ENCODE results near the gene FER.
A peak's percentile ranks its signal among the peaks of the same experiment; 100 is the strongest.

FER gene

DNA sequence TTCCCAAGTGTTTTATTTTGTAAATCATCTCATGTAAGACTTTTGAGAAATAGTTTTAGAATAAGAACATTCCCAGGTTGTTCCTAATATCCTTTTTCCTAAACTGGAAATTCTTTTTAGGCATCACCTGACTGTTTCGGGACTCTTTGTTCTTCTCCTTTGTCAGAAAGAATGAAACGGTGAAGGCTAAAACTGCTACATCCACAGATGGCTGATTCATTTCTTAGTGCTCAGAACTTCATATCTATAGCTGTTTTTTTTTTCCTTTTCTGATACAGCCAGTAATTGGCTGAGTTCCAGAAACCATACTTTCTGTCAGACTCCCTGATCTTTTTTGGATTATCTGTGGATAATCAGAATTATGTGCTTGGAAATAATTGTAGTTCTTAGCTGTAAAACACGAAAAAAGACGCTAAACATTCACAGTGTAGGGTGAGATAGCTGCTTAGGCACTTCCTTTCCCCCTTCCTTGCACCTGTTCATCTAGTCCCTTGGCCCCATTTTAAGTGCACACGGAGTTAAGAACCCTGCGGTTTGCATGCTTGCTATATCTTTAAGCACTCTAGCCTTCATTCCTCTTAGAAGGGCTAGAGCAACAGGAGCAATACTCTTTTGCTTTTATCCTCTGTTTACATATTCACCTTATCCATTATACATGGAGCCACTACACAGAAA, 378.2 kb downstream of the FER start:
- H3K36me3 ChIP-seq (replicated peaks), result no peaks in the 10 kb centered on the region
- no peak overlapping the region for H3K27ac ChIP-seq
- in situ Hi-C loops (cut with HindIII; ENCODE audit: low pct_ligation_motif_present, low sequenced_read_pairs), result no loop called here
- H3K27me3 ChIP-seq (replicated peaks), result no peaks in the 10 kb centered on the region
- TF ChIP-seq, protein P1, sequence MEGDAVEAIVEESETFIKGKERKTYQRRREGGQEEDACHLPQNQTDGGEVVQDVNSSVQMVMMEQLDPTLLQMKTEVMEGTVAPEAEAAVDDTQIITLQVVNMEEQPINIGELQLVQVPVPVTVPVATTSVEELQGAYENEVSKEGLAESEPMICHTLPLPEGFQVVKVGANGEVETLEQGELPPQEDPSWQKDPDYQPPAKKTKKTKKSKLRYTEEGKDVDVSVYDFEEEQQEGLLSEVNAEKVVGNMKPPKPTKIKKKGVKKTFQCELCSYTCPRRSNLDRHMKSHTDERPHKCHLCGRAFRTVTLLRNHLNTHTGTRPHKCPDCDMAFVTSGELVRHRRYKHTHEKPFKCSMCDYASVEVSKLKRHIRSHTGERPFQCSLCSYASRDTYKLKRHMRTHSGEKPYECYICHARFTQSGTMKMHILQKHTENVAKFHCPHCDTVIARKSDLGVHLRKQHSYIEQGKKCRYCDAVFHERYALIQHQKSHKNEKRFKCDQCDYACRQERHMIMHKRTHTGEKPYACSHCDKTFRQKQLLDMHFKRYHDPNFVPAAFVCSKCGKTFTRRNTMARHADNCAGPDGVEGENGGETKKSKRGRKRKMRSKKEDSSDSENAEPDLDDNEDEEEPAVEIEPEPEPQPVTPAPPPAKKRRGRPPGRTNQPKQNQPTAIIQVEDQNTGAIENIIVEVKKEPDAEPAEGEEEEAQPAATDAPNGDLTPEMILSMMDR (IDR thresholded peaks at IDR 0.05; ENCODE audit: low read depth, low read length, missing control alignments), result no peak
- no peak overlapping the region for H3K4me3 ChIP-seq (ENCODE audit: low read depth, low read length)
- no peak for DNase-seq

DNA sequence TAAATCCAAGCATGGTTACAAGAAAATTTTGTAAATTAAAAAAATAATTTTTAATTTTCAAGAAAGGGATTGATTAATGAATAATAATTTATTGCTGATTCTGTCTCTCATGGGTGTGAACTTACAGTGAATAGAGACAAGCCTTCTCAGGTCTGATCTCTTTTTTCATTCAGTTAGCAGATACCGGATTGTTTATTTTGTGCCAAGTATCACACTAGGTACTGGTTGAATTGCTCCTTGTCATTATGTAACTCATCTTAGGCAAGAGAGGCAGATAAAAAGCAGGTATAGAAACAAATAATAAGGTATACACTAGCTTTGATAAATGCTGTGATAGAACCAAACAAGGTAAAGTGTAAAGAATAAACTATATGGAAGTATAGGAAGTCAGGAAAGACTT, 378.8 kb downstream of the FER start:
- H3K27me3 ChIP-seq (replicated peaks), result no peaks in the 10 kb centered on the region
- in situ Hi-C loops (cut with HindIII; ENCODE audit: low pct_ligation_motif_present, low sequenced_read_pairs), result no loop called here
- H3K27ac ChIP-seq, result no peak overlapping the region
- DNase-seq, result no peak
- no peaks in the 10 kb centered on the region for H3K36me3 ChIP-seq (replicated peaks)
- no peak overlapping the region for H3K4me3 ChIP-seq (ENCODE audit: low read depth, low read length)
- TF ChIP-seq, protein P1 (IDR thresholded peaks at IDR 0.05; ENCODE audit: low read depth, low read length, missing control alignments), result no peak

- TF ChIP-seq, protein P1 (IDR thresholded peaks at IDR 0.05; ENCODE audit: low read depth, low read length, missing control alignments), result no peak
- in situ Hi-C loops (cut with HindIII; ENCODE audit: low pct_ligation_motif_present, low sequenced_read_pairs), result no loop called here
- H3K4me3 ChIP-seq (ENCODE audit: low read depth, low read length), result no peak overlapping the region
These were observed 389.2 kb downstream of the FER start for GRCh38 chr5:109136906-109137305.

GRCh38 chr5:109141222-109142200, 393.8 kb downstream of the FER start:
- TF ChIP-seq, protein P1 (IDR thresholded peaks at IDR 0.05; ENCODE audit: low read depth, low read length, missing control alignments), result peak; percentile 43
- H3K27me3 ChIP-seq (replicated peaks), result no peaks in the 10 kb centered on the region
- in situ Hi-C loops (cut with HindIII; ENCODE audit: low pct_ligation_motif_present, low sequenced_read_pairs), result no loop called here

More at GRCh38 chr5:109136906-109137305, 389.2 kb downstream of the FER start:
- H3K27me3 ChIP-seq (replicated peaks), result no peaks in the 10 kb centered on the region
- no peaks in the 10 kb centered on the region for H3K36me3 ChIP-seq (replicated peaks)
- no peak overlapping the region for H3K27ac ChIP-seq
- no peak for DNase-seq

DNA sequence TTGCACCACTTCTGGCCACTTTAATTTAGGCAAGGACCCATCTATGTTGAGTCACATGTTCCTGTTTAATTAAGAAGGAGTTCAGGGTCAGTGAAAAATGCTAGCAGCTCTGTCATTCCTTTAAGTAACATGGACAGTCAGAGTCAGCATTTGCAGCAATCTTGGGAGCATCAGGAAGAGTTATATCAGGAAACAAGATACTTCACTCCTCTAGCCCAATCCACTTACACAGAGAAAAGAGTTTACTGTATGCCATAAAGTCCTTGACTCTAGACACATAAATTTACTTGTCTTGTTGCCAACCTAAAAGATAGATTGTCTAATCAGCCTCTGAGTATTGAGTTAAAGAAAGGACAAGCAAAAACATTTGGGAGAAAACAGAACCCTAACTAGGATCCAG, 395.3 kb downstream of the FER start:
- H3K27me3 ChIP-seq (replicated peaks), result no peaks in the 10 kb centered on the region
- H3K4me3 ChIP-seq (ENCODE audit: low read depth, low read length), result no peak overlapping the region
- in situ Hi-C loops (cut with HindIII; ENCODE audit: low pct_ligation_motif_present, low sequenced_read_pairs), result no loop called here
- TF ChIP-seq, protein P1 (IDR thresholded peaks at IDR 0.05; ENCODE audit: low read depth, low read length, missing control alignments), result no peak
- no peak overlapping the region for H3K27ac ChIP-seq
- DNase-seq, result no peak
- H3K36me3 ChIP-seq (replicated peaks), result no peaks in the 10 kb centered on the region

More at GRCh38 chr5:109141222-109142200, 393.8 kb downstream of the FER start:
- Histone ChIP-seq H3K36me3 (replicated peaks) (no peaks in the 10 kb centered on the region), H3K4me3 (ENCODE audit: low read depth, low read length) (no peak overlapping the region), H3K27ac (no peak overlapping the region)
- DNase-seq, result peak; percentile 10

Measured in brain microvascular endothelial cell (primary cell).